Astrocyte of the spinal cord (primary cell): ENCODE measurements around the gene ADAM12.

Experiments
- DNase-seq: peaks from one replicate; pipeline ENCODE4 v3.0.0; 2011; ENCODE audit warnings: low read depth, low spot score
- H3K4me3 ChIP-seq: 2 replicates; pipeline ENCODE4 v1.5.1; 2011; ENCODE audit warnings: low read depth, mild to moderate bottlenecking, low read length, moderate library complexity
- in situ Hi-C: cut with HindIII; loops from 2 replicates; pipeline ENCODE4 v1.10.0; 2017; ENCODE audit warnings: low sequenced_read_pairs
- TF ChIP-seq, protein P1 (sequence below): IDR thresholded peaks from 2 replicates; pipeline ENCODE4 v1.5.1; 2012; ENCODE audit warnings: low read depth, mild to moderate bottlenecking, low read length, inconsistent platforms

The ADAM12 gene

DNA sequence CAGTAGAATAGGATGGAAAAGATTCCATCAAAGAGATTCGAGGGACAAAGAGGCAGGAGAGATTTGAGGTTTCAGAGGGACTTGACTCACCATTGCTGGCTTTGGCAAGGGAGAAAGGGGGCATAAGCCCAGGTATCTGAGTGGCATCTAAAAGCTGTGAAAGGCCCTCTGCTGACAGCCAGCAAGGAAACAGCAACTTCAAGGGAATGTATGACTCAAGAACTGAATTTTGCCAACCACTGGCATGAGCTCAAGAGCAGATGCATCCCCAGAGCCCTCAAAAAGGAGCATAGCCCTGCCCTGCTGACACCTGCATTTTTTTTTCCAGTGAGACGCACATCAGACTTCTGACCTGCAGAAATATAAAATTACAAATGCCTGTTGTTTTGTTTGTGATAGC is 19.6 kb upstream of the ADAM12 start:
- in situ Hi-C loops: no loop called here
- TF ChIP-seq, protein P1, sequence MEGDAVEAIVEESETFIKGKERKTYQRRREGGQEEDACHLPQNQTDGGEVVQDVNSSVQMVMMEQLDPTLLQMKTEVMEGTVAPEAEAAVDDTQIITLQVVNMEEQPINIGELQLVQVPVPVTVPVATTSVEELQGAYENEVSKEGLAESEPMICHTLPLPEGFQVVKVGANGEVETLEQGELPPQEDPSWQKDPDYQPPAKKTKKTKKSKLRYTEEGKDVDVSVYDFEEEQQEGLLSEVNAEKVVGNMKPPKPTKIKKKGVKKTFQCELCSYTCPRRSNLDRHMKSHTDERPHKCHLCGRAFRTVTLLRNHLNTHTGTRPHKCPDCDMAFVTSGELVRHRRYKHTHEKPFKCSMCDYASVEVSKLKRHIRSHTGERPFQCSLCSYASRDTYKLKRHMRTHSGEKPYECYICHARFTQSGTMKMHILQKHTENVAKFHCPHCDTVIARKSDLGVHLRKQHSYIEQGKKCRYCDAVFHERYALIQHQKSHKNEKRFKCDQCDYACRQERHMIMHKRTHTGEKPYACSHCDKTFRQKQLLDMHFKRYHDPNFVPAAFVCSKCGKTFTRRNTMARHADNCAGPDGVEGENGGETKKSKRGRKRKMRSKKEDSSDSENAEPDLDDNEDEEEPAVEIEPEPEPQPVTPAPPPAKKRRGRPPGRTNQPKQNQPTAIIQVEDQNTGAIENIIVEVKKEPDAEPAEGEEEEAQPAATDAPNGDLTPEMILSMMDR: no peak
- DNase-seq: no peak

DNA sequence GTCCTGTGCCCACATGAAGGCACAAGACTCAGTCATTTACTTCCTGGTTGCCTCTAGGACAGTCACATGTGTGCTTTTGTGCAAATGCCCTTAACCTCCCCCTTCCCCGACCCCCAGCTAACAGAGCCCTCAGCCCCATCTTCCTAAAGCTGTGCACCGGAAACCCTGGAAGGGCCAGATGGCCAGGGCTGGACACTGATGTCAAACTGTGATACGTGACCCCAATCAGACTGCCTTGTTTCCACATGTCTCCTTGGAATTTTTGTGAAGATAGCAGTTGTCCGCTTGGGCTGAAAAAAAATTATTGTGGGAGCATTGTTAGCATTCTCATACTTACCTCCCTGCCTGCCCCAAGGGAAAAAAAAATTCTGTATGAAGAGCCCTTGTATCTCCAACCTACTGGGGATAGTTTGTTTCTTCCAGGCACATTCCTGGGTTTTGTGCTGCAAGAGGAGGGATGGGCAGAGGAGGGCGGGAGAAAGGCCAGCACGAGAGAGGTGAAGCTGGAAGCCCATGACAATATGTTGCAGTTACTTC is 17.0 kb upstream of the ADAM12 start:
- TF ChIP-seq, protein P1: no peak
- no peak for DNase-seq
- no peak overlapping the region for H3K4me3 ChIP-seq
- in situ Hi-C loops: no loop called here

More for the DNA sequence above, 19.6 kb upstream of the ADAM12 start:
- H3K4me3 ChIP-seq: no peak overlapping the region

DNA sequence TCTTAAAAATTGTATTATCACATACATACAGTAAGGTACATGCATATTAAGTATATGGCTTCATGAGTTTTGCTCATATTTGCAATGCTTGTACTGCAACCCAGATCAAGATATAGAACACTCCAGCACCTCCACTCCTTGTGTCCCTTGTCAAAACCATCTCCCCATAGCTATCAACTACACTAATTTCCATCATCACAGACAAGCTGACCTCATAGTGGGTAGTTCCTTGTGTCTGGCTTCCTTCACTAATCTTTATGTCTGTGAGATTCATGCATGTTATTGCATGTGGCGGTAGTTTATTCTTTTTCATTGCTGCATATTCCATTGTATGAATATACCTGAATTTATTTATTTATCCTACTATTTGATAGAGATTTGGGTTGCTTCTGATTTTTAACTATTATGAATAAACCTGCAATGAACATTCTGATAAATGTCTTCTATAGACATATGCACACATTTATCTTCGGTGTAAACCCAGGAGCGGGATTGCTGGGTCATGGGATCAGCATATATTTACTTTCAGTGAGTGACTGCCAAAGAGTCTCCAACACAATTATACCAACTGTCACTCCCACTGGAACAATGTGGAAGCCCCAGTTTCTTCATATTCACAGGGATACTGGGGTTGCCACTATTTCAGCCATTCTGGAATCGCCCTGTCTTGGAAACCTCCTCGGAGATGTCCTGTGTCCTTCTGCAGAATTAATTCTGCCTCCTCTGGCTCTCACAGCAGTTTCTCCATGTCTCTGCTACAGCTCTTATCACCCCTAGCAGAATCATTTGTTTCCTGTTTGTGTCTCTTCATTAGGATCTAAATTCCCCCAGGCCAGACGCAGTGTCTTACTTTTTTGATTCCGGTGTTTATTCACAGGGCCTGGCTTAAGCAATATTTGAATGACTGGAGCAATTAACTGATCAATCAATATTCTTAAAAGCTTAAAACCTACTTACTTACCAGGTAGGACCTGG is 14.7 kb upstream of the ADAM12 start:
- no peak for DNase-seq
- TF ChIP-seq, protein P1: no peak
- H3K4me3 ChIP-seq: no peak overlapping the region
- in situ Hi-C loops: no loop called here

DNA sequence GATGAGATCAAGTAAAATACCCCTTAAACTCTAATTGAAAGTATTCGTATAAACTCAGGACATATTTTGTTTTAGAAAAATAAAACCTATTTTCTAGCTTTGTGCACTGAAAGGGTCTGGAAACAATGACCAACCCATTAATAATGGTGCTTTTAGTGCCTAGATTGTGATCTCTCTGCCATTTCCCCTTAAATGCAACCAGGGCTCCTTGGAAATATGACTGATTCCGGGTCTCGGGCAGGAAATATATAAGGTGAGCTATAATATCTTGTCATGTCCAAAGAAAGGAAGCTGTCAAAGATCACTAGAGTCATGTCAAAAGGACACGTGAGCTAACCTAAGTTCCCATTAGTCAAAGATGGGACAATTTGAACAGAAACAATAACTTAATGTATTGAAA is 12.4 kb upstream of the ADAM12 start:
- TF ChIP-seq, protein P1: no peak
- DNase-seq: no peak
- H3K4me3 ChIP-seq: no peak overlapping the region
- in situ Hi-C loops: no loop called here

DNA sequence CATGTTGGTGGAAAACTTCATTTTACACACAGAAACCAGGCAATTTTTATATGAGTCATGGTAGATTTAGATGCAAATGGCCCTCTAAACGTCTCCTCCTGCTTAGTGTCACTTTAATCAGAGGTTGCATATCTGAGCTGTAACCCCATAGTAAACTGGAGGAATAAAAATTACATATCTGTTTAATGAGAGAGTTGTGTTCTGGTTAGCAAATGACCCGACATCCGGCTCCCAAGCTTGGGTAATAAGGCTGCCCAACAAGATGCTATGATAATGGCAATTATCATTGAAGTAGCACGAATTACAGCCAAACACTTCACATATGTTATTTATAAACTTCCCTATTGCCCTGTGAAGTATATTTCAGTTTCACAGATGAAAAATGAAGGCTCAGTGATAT is 10.6 kb upstream of the ADAM12 start:
- TF ChIP-seq, protein P1: no peak
- H3K4me3 ChIP-seq: no peak overlapping the region
- DNase-seq: no peak
- in situ Hi-C loops: no loop called here

- TF ChIP-seq, protein P1: no peak
- no peak overlapping the region for H3K4me3 ChIP-seq
- DNase-seq: no peak
- in situ Hi-C loops: no loop called here
Measured at GRCh38 chr10:126398383-126398743, 10.1 kb upstream of the ADAM12 start.
